COR-L47 (cell line): ENCODE measurements around the gene FOXA3.

ENCODE experiments used
- DNase-seq: peaks from one replicate; lab custom pipeline; 2025; lab: John Stamatoyannopoulos, UW

The FOXA3 gene

GRCh38 chr19:45922281-45922680 lies 58.2 kb downstream of the FOXA3 start:
- no peak for DNase-seq
